ENCODE data around the gene DYNC2H1.

GRCh38 chr11:103071008-103071407 is 38.2 kb upstream of the DYNC2H1 start:
- TF ChIP-seq JUND (IDR thresholded peaks at IDR 0.05) (no peak), CTCF (IDR thresholded peaks at IDR 0.05; ENCODE audit: low read depth, low read length, missing input control) (no peak), GABPA (IDR thresholded peaks at IDR 0.05 in 1 of 2, conservative IDR thresholded peaks at IDR 0.05 in 1 of 2) (no peak)

Data from liver (tissue), 3 donors.